Measurements from ENCODE around the gene ZACN.

ZACN gene

GRCh38 chr17:76104140-76104895 is 25.3 kb downstream of the ZACN start:
- FAIRE-seq = no peak

GRCh38 chr17:76104896-76105231 is 25.9 kb downstream of the ZACN start:
- no peak for FAIRE-seq

- FAIRE-seq = no peak
These were observed 27.7 kb downstream of the ZACN start for GRCh38 chr17:76106703-76107102.

- FAIRE-seq = no peak
These were observed 28.5 kb downstream of the ZACN start for GRCh38 chr17:76107509-76107908.

- FAIRE-seq = no peak
These were observed 33.0 kb downstream of the ZACN start for GRCh38 chr17:76111956-76112355.

GRCh38 chr17:76115138-76115754 is 36.3 kb downstream of the ZACN start:
- FAIRE-seq = no peak

- no peak for FAIRE-seq
These were observed 40.7 kb downstream of the ZACN start for GRCh38 chr17:76119409-76120371.

GRCh38 chr17:76120658-76121008 is 41.7 kb downstream of the ZACN start:
- FAIRE-seq = no peak

GRCh38 chr17:76121932-76122430 is 43.0 kb downstream of the ZACN start:
- no peak for FAIRE-seq

- FAIRE-seq = no peak
These were observed 43.6 kb downstream of the ZACN start for GRCh38 chr17:76122431-76123190.

GRCh38 chr17:76123191-76123499 is 44.2 kb downstream of the ZACN start:
- FAIRE-seq = no peak

GRCh38 chr17:76123749-76124581 is 45.0 kb downstream of the ZACN start:
- no peak for FAIRE-seq

GRCh38 chr17:76124582-76125390 is 45.8 kb downstream of the ZACN start:
- FAIRE-seq = no peak

- FAIRE-seq = no peak
These were observed 46.4 kb downstream of the ZACN start for GRCh38 chr17:76125391-76125675.

GRCh38 chr17:76125922-76126321 is 46.9 kb downstream of the ZACN start:
- FAIRE-seq = no peak

- no peak for FAIRE-seq
These were observed 51.5 kb downstream of the ZACN start for GRCh38 chr17:76130473-76130872.

GRCh38 chr17:76131051-76131691 is 52.2 kb downstream of the ZACN start:
- FAIRE-seq = no peak

GRCh38 chr17:76131692-76132573 is 53.0 kb downstream of the ZACN start:
- FAIRE-seq = no peak

All from colon (tissue), 2 donors.